Smooth muscle cell (in vitro differentiated cells): Measurements from ENCODE around the gene CACNA1S. TPM values are rescaled to one million over a fixed set of nuclear protein-coding genes. Genes with fewer than 3 reads are reported as not detected.

Experiments
- DNase-seq: peaks from one replicate; lab custom pipeline; 2025; ENCODE audit not compliant: unreplicated experiment; lab: John Stamatoyannopoulos, UW
- H2AFZ ChIP-seq: fragments of 200-600 bp; sonication (generic); 2 replicates; pipeline ENCODE4 v1.6.0; 2016; ENCODE audit warnings: antibody characterized with exemption, low read depth, mild to moderate bottlenecking
- H3F3A ChIP-seq: fragments of 200-600 bp; sonication (generic); 2 replicates; pipeline ENCODE4 v1.6.0; 2017; ENCODE audit warnings: antibody characterized with exemption, low read depth
- H3K27ac ChIP-seq: fragments of 200-600 bp; sonication (generic); 2 replicates; pipeline ENCODE4 v1.5.1; 2016; ENCODE audit warnings: low read depth, mild to moderate bottlenecking
- H3K27me3 ChIP-seq: fragments of 200-600 bp; sonication (generic); 2 replicates; pipeline ENCODE4 v1.6.1; 2016; ENCODE audit warnings: low read depth, mild to moderate bottlenecking
- H3K36me3 ChIP-seq: fragments of 200-600 bp; sonication (generic); 2 replicates; pipeline ENCODE4 v1.5.1; 2016; ENCODE audit warnings: low read depth
- H3K4me1 ChIP-seq: fragments of 200-600 bp; sonication (generic); 2 replicates; pipeline ENCODE4 v1.5.1; 2016; ENCODE audit warnings: low read depth
- H3K4me2 ChIP-seq: fragments of 200-600 bp; sonication (generic); 2 replicates; pipeline ENCODE4 v1.6.0; 2016; ENCODE audit warnings: mild to moderate bottlenecking
- H3K4me3 ChIP-seq: fragments of 200-600 bp; sonication (generic); 2 replicates; pipeline ENCODE4 v1.5.1; 2016; ENCODE audit warnings: mild to moderate bottlenecking
- H3K79me2 ChIP-seq: fragments of 200-600 bp; sonication (generic); 2 replicates; pipeline ENCODE4 v1.6.0; 2016; ENCODE audit warnings: low read depth, mild to moderate bottlenecking
- H3K9ac ChIP-seq: fragments of 200-600 bp; sonication (generic); 2 replicates; pipeline ENCODE4 v1.6.0; 2016; ENCODE audit warnings: low read depth
- H3K9me3 ChIP-seq: fragments of 200-600 bp; sonication (generic); replicated peaks from 2 replicates; pipeline ENCODE4 v1.5.1; 2016; ENCODE audit warnings: low read depth
- H4K20me1 ChIP-seq: fragments of 200-600 bp; sonication (generic); 2 replicates; pipeline ENCODE4 v1.6.0; 2016; ENCODE audit warnings: low read depth
- CTCF ChIP-seq: fragments of 200-600 bp; sonication (generic); IDR thresholded peaks from 2 replicates; pipeline ENCODE4 v1.5.1; 2017; ENCODE audit warnings: borderline replicate concordance, mild to moderate bottlenecking, antibody characterized with exemption; ENCODE audit not compliant: insufficient read depth, poor library complexity, severe bottlenecking
- WGBS: methylation state at CpG from one replicate; pipeline ENCODE4 v1.1.7; 2016; ENCODE audit warnings: low lambda C conversion rate; 5-methylcytosine and 5-hydroxymethylcytosine counted together
- polyA plus RNA-seq: library from polyadenylated mRNA; unstranded; fragments of >200 nt; fragmentation: Nextera tagmentation; extraction: Ambion mirVana; gene quantifications from 2 replicates; pipeline ENCODE4 v1.2.1, GENCODE V29; 2016
- total RNA-seq: library from RNA; depleted of rRNA; stranded (reverse); fragments of >200 nt; gene quantifications from 2 replicates; pipeline ENCODE4 v1.2.3, GENCODE V29; 2014

The CACNA1S gene
- total and polyA plus RNA-seq, 2 experiments from 2014 or later: not detected

GRCh38 chr1:201095581-201095980 is 16.6 kb downstream of the CACNA1S start:
- no peak for TF ChIP-seq CTCF
- Histone ChIP-seq H4K20me1 (no peaks in the 10 kb centered on the region), H3K36me3 (no peaks in the 10 kb centered on the region), H3F3A (no peaks in the 10 kb centered on the region), H3K27me3 (no peaks in the 10 kb centered on the region), H3K4me1 (no peaks in the 10 kb centered on the region), H3K9me3 (no peaks in the 10 kb centered on the region), H3K27ac (no peak overlapping the region), H3K4me2 (no peak overlapping the region), H3K9ac (no peak overlapping the region), H3K4me3 (no peak overlapping the region), H3K79me2 (no peaks in the 10 kb centered on the region), H2AFZ (no peak overlapping the region)
- DNase-seq: no peak
- 93% methylated on average over 2 of the region's 2 CpGs for WGBS

GRCh38 chr1:201094832-201095231 is 17.4 kb downstream of the CACNA1S start:
- Histone ChIP-seq H3K79me2 (no peaks in the 10 kb centered on the region), H3K4me2 (no peak overlapping the region), H3F3A (no peaks in the 10 kb centered on the region), H3K27ac (no peak overlapping the region), H2AFZ (no peak overlapping the region), H3K36me3 (no peaks in the 10 kb centered on the region), H4K20me1 (no peaks in the 10 kb centered on the region), H3K9ac (no peak overlapping the region), H3K27me3 (no peaks in the 10 kb centered on the region), H3K4me3 (no peak overlapping the region), H3K4me1 (no peaks in the 10 kb centered on the region), H3K9me3 (no peaks in the 10 kb centered on the region)
- 81% methylated on average over 4 of the region's 4 CpGs for WGBS
- no peak for DNase-seq
- TF ChIP-seq CTCF: no peak

GRCh38 chr1:201093962-201094361 is 18.3 kb downstream of the CACNA1S start:
- Histone ChIP-seq H3K27me3 (no peaks in the 10 kb centered on the region), H3F3A (no peaks in the 10 kb centered on the region), H3K4me2 (no peak overlapping the region), H3K9ac (no peak overlapping the region), H3K27ac (no peak overlapping the region), H3K4me3 (no peak overlapping the region), H3K4me1 (peaks cover 5% of the 10 kb centered on the region), H2AFZ (no peak overlapping the region), H3K9me3 (no peaks in the 10 kb centered on the region), H3K79me2 (no peaks in the 10 kb centered on the region), H4K20me1 (no peaks in the 10 kb centered on the region), H3K36me3 (no peaks in the 10 kb centered on the region)
- TF ChIP-seq CTCF: no peak
- 73% methylated on average over 7 of the region's 7 CpGs for WGBS
- no peak for DNase-seq

- H3K9me3 ChIP-seq: no peaks in the 10 kb centered on the region
- no peaks in the 10 kb centered on the region for H3K36me3 ChIP-seq
- no peaks in the 10 kb centered on the region for H3K27me3 ChIP-seq
- H4K20me1 ChIP-seq: no peaks in the 10 kb centered on the region
- no peak for DNase-seq
- H3K9ac ChIP-seq: no peak overlapping the region
- no peaks in the 10 kb centered on the region for H3K79me2 ChIP-seq
- 94% methylated on average over 7 of the region's 7 CpGs for WGBS
- no peaks in the 10 kb centered on the region for H3F3A ChIP-seq
- H2AFZ ChIP-seq: no peak overlapping the region
- peaks cover 5% of the 10 kb centered on the region for H3K4me1 ChIP-seq
- no peak overlapping the region for H3K27ac ChIP-seq
- no peak for TF ChIP-seq CTCF
- H3K4me2 ChIP-seq: no peak overlapping the region
- no peak overlapping the region for H3K4me3 ChIP-seq
These were observed 18.7 kb downstream of the CACNA1S start for GRCh38 chr1:201093561-201093960.
